ENCODE results near the gene RPGR.

Gene RPGR

DNA sequence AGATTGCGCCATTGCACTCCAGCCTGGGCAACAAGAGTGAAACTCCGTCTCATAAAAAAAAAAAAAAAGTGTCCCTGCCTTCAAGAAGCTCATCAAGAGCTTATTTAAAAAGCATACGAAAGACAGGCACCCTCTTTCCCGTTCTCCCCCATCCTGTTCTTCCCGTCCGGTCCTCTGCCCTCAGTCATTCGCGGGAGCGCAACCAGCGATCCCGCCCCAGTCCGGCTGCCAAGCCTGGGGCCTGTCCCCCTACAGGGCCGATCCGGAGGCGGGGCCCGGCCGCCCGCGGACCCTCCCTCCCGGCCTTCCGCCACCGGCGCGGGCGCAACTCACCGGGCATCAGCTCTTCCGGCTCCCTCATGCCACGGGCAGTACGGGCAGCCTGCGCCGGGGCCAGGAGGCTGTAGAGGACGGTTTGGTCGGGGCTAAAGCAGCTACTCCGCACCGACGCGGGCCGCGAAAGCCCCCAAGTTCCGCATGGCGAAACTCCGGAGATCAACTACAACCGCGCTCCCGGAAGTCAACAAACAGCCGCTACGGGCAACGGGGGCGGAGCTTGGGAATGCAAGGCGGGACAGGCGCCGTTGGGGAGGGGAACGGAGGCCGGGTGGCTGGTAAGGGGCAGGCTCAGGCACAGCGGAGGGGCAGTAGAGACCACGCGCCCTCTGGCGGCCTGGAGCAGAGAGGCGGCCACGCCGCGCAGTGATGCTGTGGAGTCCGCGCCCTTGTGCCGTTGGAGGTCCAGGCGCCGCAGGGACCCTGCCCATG, at the start of gene RPGR:
TSS of gene RPGR (minus strand) at position 503 of the 768 bp plus-strand sequence. CDS start at position 361, 142 bp downstream.
- peak; percentile 64 for DNase-seq (ENCODE audit: insufficient read length, low spot score)
- FAIRE-seq, result peak; percentile 92

- FAIRE-seq, result no peak
- DNase-seq (ENCODE audit: insufficient read length, low spot score), result no peak
Observed at GRCh38 chrX:38376747-38377146, 49.4 kb upstream of the RPGR start.

DNA sequence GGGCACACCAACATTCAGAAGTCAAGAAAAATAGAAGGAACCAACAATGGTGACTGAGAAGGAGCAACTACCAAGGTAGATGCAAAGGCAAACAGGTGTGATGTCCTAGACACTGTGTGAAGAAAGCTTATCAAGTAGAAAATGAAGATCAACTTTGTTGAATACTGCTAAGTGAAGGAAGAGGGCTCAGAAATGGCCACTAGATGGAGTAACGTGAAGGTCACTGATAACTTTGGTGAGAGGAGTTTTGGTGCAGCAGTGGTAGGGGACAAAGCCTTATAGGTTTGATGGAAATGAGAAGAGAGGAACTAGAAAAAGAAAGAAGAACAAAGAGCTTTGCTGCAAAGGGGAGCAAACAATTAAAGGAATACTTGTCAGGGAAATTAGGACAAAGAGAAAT, 48.6 kb upstream of the RPGR start:
- DNase-seq (ENCODE audit: insufficient read length, low spot score), result no peak
- no peak for FAIRE-seq

- no peak for DNase-seq (ENCODE audit: insufficient read length, low spot score)
- no peak for FAIRE-seq
Observed at GRCh38 chrX:38374431-38374830, 47.1 kb upstream of the RPGR start.

GRCh38 chrX:38371641-38372040, 44.3 kb upstream of the RPGR start:
- DNase-seq (ENCODE audit: insufficient read length, low spot score), result no peak
- FAIRE-seq, result no peak

DNA sequence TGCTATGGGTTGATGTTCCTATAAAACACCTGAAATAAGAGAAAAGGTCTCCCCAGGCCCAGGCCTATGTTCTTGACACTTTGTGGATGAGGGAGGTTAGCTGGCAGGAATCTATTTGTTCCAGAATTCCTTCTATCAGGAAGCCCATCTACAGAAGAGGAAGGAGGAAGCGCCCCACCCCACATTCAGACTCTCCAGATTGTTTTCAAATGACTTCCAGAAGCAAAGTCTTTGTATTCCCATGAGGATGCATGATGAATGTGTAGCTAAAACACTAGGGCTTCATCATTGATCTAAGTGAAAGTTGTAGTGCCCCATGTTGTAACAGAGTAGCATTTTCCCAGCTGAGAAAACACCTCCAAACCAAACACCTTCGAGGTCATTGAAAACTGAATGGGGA, 41.5 kb upstream of the RPGR start:
- no peak for FAIRE-seq
- DNase-seq (ENCODE audit: insufficient read length, low spot score), result no peak

DNA sequence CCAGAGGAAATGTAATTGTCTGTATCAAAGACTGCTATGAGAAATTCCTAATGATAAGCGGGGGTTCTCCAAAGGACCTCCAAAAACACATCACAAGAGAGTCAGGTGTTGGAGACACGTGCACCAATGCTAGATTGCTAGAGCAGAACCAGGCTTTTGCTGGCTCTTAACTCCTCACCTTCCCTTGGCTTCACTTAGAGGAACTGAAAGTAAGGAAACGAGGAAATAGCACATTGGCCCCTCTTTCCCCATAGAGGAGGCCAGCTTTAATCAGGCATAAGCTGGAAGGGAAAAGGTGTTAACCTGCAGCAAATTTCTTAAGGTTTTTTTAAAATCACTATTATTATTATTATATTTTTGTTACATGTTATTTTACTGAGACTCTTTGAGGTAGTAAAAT, 38.6 kb upstream of the RPGR start:
- no peak for FAIRE-seq
- no peak for DNase-seq (ENCODE audit: insufficient read length, low spot score)

DNA sequence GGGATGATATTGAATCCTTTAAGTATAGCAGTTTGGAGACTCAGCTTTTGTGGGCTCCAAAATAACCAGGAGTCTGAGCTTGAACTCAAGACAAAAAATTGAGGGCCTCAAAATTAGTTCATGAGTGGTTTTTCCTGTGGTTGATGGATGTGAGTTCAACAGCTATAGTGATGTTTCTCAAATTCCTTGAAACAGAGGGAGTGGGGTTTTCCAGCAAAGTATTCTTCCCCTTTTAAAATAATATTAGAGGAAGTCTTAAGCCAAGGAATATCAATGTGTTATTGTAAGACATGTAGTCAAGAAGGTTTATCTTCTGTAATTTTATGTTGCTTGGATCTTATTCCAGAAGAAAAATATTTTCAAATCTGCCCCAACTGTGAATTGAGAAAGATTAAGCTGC, 35.7 kb upstream of the RPGR start:
- DNase-seq (ENCODE audit: insufficient read length, low spot score) (no peak), FAIRE-seq (no peak)

DNA sequence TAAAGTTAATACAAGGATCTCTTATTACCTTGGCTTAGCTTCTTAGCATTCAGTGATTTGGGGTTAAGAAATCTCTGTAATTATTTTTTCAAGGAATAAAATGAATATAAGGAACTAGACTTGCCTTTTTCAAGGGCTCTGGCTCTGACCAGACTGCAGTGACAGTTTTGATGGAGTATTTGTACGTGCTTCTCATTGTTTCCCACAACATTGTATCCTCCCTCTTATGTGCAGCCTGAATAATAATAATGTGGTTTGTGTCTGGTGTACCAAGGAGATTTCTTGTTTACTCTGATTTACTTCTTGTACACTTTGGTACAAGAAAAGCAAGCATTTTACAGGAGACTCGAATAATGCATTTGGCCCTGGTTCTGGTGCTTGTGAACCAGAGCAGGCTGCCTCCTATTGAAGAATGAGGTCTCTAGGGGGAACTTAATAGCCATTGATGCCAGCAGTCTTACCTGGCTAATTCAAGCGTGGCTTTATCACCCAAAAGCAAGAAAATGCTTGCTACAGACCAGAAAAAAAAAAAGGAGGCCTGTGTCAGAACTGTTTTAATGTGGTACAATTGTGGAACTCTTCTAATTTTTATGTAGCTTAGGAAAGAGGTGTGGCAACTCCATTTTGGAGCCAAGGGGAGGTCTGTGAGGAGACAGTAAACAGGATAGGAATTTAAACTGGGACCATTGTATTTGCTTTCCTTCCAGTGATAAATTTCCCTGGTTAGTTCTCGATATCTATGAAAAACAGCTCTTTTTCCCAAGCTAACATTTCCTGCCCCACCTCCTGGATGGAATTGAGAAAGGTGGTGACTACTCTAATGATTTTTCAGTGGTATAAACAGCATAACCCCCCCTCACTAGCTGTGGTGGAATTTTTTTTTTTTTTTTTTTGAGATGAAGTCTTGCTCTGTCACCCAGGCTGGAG, 30.7 kb upstream of the RPGR start:
- FAIRE-seq (no peak), DNase-seq (ENCODE audit: insufficient read length, low spot score) (no peak)

- DNase-seq (ENCODE audit: insufficient read length, low spot score) (no peak), FAIRE-seq (no peak)
Observed at GRCh38 chrX:38356401-38356800, 29.1 kb upstream of the RPGR start.

DNA sequence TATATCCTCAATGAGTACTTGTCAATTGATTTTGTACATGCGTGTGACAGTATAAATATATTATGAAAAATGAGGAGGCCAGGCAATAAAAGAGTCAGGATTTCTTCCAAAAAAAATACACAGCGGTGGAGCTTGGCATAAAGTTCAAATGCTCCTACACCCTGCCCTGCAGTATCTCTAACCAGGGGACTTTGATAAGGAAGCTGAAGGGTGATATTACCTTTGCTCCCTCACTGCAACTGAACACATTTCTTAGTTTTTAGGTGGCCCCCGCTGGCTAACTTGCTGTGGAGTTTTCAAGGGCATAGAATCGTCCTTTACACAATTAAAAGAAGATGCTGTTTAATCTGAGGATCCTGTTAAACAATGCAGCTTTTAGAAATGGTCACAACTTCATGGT, 25.1 kb upstream of the RPGR start, which contains the start of gene OTC:
TSS of gene OTC (plus strand) at position 243 of the 400 bp plus-strand sequence. CDS start at position 336, 93 bp downstream.
- DNase-seq (ENCODE audit: insufficient read length, low spot score) (no peak), FAIRE-seq (no peak)

GRCh38 chrX:38351346-38351745, 24.0 kb upstream of the RPGR start:
- FAIRE-seq (no peak), DNase-seq (ENCODE audit: insufficient read length, low spot score) (no peak)

GRCh38 chrX:38347136-38347535, 19.8 kb upstream of the RPGR start:
- FAIRE-seq (no peak), DNase-seq (ENCODE audit: insufficient read length, low spot score) (no peak)

DNA sequence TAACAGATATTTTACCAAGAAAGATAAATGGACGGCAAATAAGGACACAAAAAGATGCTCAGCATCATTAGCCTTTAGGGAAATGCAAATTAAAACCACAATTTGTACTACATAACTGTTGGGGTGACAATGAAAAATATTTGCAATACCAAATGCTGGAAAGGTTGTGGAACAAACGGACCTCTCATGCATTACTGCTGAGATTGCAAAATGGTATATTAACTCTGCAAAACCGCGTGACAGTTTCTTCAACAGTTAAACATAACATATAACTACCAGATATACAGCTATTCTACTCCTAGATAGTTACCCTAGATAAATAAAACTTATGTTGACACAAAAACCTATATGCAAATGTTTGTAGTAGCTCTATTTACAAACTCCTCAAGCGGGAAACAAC, 18.8 kb upstream of the RPGR start:
- no peak for FAIRE-seq

GRCh38 chrX:38342853-38343778, 15.8 kb upstream of the RPGR start:
- FAIRE-seq (no peak), DNase-seq (ENCODE audit: insufficient read length, low spot score) (no peak)

More for the DNA sequence above, 18.8 kb upstream of the RPGR start:
- DNase-seq (ENCODE audit: insufficient read length, low spot score), result no peak

DNA sequence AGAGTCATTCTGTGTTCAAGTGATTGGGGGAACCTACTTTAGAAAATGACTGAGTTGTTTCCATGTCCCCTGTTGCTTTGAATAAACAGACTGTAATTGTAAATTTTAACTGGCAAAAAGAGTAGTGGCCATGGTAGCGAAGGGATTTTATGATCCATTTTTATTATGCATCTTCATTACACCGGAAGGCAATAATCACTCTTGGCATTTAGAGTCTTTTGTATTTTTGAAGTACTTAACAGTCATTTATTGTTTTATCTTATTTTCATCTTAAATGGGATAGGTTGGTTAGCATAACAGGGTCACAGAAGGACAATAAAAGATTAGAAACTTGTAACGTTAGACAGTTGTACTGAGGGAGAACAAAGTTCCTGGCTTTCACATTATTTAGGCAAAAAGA, 14.1 kb upstream of the RPGR start:
- DNase-seq (ENCODE audit: insufficient read length, low spot score), result no peak
- FAIRE-seq, result no peak

DNA sequence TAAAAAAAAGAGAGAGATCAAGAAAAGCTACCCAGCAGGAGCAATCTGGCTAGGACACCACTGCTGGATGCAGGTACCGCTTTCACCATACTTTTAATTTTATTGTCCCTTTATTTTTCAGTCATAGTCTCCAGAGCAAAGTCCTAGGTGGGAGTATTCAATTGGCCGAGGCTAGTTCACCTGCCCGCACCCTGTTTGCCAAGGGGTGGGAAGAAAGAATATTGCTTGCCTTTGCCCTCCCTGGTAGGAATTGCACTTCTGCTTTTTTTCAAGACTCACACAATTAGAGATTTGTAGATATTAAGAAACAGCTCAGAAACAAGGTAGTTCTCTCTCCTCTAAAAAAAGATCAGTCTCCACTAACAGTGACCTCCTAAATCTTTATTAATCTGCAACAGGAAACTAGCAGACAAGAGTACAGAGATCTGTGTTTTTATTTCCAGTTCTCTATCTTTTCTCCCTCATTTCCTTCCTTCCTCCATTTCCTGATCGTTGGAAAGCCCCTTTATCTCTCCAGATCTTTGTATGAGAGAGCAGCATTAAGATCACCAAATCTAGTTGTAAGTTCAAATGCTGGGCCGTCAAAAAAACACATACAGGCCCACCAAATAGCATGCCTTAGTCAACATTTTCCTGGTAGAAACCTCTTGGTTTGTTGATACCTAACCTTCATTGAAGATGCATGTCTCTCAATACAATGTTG, 9.4 kb upstream of the RPGR start:
- DNase-seq (ENCODE audit: insufficient read length, low spot score) (no peak), FAIRE-seq (no peak)

DNA sequence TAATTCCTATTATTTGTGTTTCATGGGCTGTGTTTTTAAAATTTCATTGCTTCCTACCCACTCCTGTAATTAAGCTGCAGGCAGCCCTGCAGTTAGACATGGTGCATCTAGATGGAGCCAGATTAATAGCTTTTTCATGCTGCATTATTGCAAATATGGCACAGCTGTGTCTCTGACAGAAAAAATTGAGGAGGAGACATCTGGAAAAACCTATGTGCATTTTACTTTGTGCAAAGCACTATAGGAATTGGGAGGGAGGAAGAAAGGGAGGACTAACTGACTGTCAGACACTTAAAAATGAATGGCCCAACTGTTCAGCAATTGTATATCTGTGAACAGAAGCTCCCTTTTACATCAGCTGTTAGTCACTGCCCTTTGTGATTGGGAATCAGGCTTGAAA, 8.1 kb upstream of the RPGR start:
- DNase-seq (ENCODE audit: insufficient read length, low spot score) (no peak), FAIRE-seq (no peak)

- peak; percentile 85 for FAIRE-seq
- no peak for DNase-seq (ENCODE audit: insufficient read length, low spot score)
Observed at GRCh38 chrX:38332505-38332904, 5.2 kb upstream of the RPGR start.

DNA sequence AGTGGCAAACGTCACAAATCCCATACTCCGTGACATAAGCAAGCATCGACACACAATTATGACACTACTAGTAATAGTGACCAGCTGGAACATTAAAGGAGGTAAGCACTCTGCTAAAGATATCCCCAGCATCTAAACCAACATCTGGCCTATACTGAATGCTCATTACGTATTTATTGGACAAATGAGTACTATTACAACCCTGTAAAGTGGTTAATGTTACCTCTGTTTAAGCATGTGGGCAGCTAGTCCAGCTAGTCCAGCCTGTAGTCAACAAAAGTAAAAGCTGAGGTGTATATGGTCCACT, 419 bp upstream of the RPGR start:
- FAIRE-seq, result no peak
- no peak for DNase-seq (ENCODE audit: insufficient read length, low spot score)
